Stimulated activated effector memory CD8-positive, alpha-beta T cell treated with anti-CD3 and anti-CD28 coated beads, Interleukin-12 subunit alpha, Interleukin-12 subunit beta, amount 100 ng/mL, for 72 hours (primary cell): ENCODE results near the gene FLOT2.
"Not testable (repeated sequence)": the region's sequence is repeated elsewhere in the genome, so short reads cannot be mapped to it uniquely, and the experiment has no call there.

ENCODE experiments used
- ATAC-seq: fragments of 150-1000 bp; cut with Tn5 transposase; 2 replicates; pipeline ENCODE4 v1.10.0; 2021
- DNase-seq, 2 donors: peaks; one replicate each; pipeline ENCODE4 v3.0.0; 2021 to 2022; ENCODE audit warnings: low spot score in 2 of 2
- H3K27ac Mint-ChIP-seq: one replicate; pipeline ENCODE4 v1.8.0; 2022; ENCODE audit warnings: mild to moderate bottlenecking, mixed read lengths
- H3K36me3 Mint-ChIP-seq: one replicate; pipeline ENCODE4 v1.8.0; 2022; ENCODE audit warnings: mild to moderate bottlenecking, mixed read lengths
- H3K4me1 Mint-ChIP-seq: one replicate; pipeline ENCODE4 v1.8.0; 2022; ENCODE audit warnings: mixed read lengths
- H3K4me3 Mint-ChIP-seq: one replicate; pipeline ENCODE4 v1.8.0; 2022; ENCODE audit warnings: mild to moderate bottlenecking, mixed read lengths
- H3K9me3 Mint-ChIP-seq: one replicate; pipeline ENCODE4 v1.8.0; 2022; ENCODE audit warnings: mixed read lengths

FLOT2 gene

GRCh38 chr17:28893248-28894183 lies 4.0 kb downstream of the FLOT2 start:
- Mint-ChIP-seq H3K4me3 (peak overlapping the region; percentile 79), H3K36me3 (peaks cover 58% of the 10 kb centered on the region), H3K4me1 (peaks cover 63% of the 10 kb centered on the region), H3K27ac (peak overlapping the region; percentile 100)
- peak in 1 of 2 donors; percentile 67 for DNase-seq
- ATAC-seq, result peak; percentile 36
- H3K9me3 Mint-ChIP-seq, result not testable (repeated sequence)

- Mint-ChIP-seq H3K9me3 (no peaks in the 10 kb centered on the region), H3K36me3 (peaks cover 52% of the 10 kb centered on the region), H3K4me3 (peak overlapping the region; percentile 38), H3K4me1 (peaks cover 56% of the 10 kb centered on the region), H3K27ac (peak overlapping the region; percentile 100)
- no peak for DNase-seq
- ATAC-seq, result no peak
Observed at GRCh38 chr17:28892024-28892423, 5.5 kb downstream of the FLOT2 start.

GRCh38 chr17:28891201-28891600 lies 6.3 kb downstream of the FLOT2 start:
- peak overlapping the region; percentile 100 for H3K27ac Mint-ChIP-seq
- H3K4me1 Mint-ChIP-seq, result peaks cover 48% of the 10 kb centered on the region
- ATAC-seq (no peak), DNase-seq (no peak)
- peaks cover 56% of the 10 kb centered on the region for H3K36me3 Mint-ChIP-seq
- no peaks in the 10 kb centered on the region for H3K9me3 Mint-ChIP-seq
- H3K4me3 Mint-ChIP-seq, result peak overlapping the region; percentile 38

GRCh38 chr17:28889996-28890395 lies 7.5 kb downstream of the FLOT2 start:
- no peak overlapping the region for H3K4me3 Mint-ChIP-seq
- peaks cover 39% of the 10 kb centered on the region for H3K4me1 Mint-ChIP-seq
- H3K9me3 Mint-ChIP-seq, result no peaks in the 10 kb centered on the region
- DNase-seq, result no peak
- peaks cover 58% of the 10 kb centered on the region for H3K36me3 Mint-ChIP-seq
- ATAC-seq, result no peak
- H3K27ac Mint-ChIP-seq, result peak overlapping the region; percentile 100

- Mint-ChIP-seq H3K4me3 (no peak overlapping the region), H3K27ac (peak overlapping the region; percentile 61), H3K4me1 (peaks cover 35% of the 10 kb centered on the region), H3K36me3 (peaks cover 56% of the 10 kb centered on the region), H3K9me3 (no peaks in the 10 kb centered on the region)
- ATAC-seq (no peak), DNase-seq (no peak)
Observed at GRCh38 chr17:28888832-28889231, 8.7 kb downstream of the FLOT2 start.

GRCh38 chr17:28887871-28888471 lies 9.6 kb downstream of the FLOT2 start:
- H3K4me3 Mint-ChIP-seq, result no peak overlapping the region
- peaks cover 26% of the 10 kb centered on the region for H3K4me1 Mint-ChIP-seq
- no peak for DNase-seq

GRCh38 chr17:28885951-28886350 lies 11.6 kb downstream of the FLOT2 start:
- ATAC-seq, result no peak
- DNase-seq, result no peak
- H3K4me3 Mint-ChIP-seq, result no peak overlapping the region
- peak overlapping the region; percentile 52 for H3K27ac Mint-ChIP-seq
- peaks cover 10% of the 10 kb centered on the region for H3K4me1 Mint-ChIP-seq
- H3K9me3 Mint-ChIP-seq, result no peaks in the 10 kb centered on the region
- H3K36me3 Mint-ChIP-seq, result peaks cover 53% of the 10 kb centered on the region

More at GRCh38 chr17:28887871-28888471, 9.6 kb downstream of the FLOT2 start:
- Mint-ChIP-seq H3K36me3 (peaks cover 53% of the 10 kb centered on the region), H3K27ac (peak overlapping the region; percentile 61), H3K9me3 (no peaks in the 10 kb centered on the region)
- ATAC-seq, result no peak

GRCh38 chr17:28885363-28885762 lies 12.2 kb downstream of the FLOT2 start:
- no peaks in the 10 kb centered on the region for H3K9me3 Mint-ChIP-seq
- ATAC-seq (no peak), DNase-seq (no peak)
- peak overlapping the region; percentile 52 for H3K27ac Mint-ChIP-seq
- peaks cover 6% of the 10 kb centered on the region for H3K4me1 Mint-ChIP-seq
- H3K4me3 Mint-ChIP-seq, result no peak overlapping the region
- H3K36me3 Mint-ChIP-seq, result peaks cover 55% of the 10 kb centered on the region

- no peak for DNase-seq
- Mint-ChIP-seq H3K4me3 (no peak overlapping the region), H3K4me1 (no peaks in the 10 kb centered on the region), H3K36me3 (peaks cover 67% of the 10 kb centered on the region), H3K9me3 (no peaks in the 10 kb centered on the region), H3K27ac (no peak overlapping the region)
- no peak for ATAC-seq
Observed at GRCh38 chr17:28883967-28884702, 13.4 kb downstream of the FLOT2 start.

- Mint-ChIP-seq H3K4me1 (peaks cover 10% of the 10 kb centered on the region), H3K9me3 (no peaks in the 10 kb centered on the region), H3K27ac (no peak overlapping the region), H3K4me3 (no peak overlapping the region), H3K36me3 (peaks cover 67% of the 10 kb centered on the region)
- no peak for ATAC-seq
- DNase-seq, result no peak
Observed at GRCh38 chr17:28882154-28882895, 15.2 kb downstream of the FLOT2 start.

GRCh38 chr17:28881533-28882056 lies 15.9 kb downstream of the FLOT2 start:
- peaks cover 61% of the 10 kb centered on the region for H3K36me3 Mint-ChIP-seq
- ATAC-seq (no peak), DNase-seq (no peak)
- H3K27ac Mint-ChIP-seq, result no peak overlapping the region
- no peak overlapping the region for H3K4me3 Mint-ChIP-seq
- peaks cover 17% of the 10 kb centered on the region for H3K4me1 Mint-ChIP-seq
- H3K9me3 Mint-ChIP-seq, result no peaks in the 10 kb centered on the region

GRCh38 chr17:28880572-28880945 lies 17.0 kb downstream of the FLOT2 start:
- peaks cover 56% of the 10 kb centered on the region for H3K36me3 Mint-ChIP-seq
- H3K27ac Mint-ChIP-seq, result peak overlapping the region; percentile 16
- ATAC-seq, result no peak
- no peak for DNase-seq
- H3K4me3 Mint-ChIP-seq, result no peak overlapping the region
- no peaks in the 10 kb centered on the region for H3K9me3 Mint-ChIP-seq
- peaks cover 28% of the 10 kb centered on the region for H3K4me1 Mint-ChIP-seq

- Mint-ChIP-seq H3K9me3 (no peaks in the 10 kb centered on the region), H3K4me1 (peaks cover 32% of the 10 kb centered on the region), H3K4me3 (no peak overlapping the region), H3K36me3 (peaks cover 51% of the 10 kb centered on the region), H3K27ac (peak overlapping the region; percentile 16)
- ATAC-seq, result no peak
- DNase-seq, result no peak
Observed at GRCh38 chr17:28879886-28880571, 17.5 kb downstream of the FLOT2 start.

GRCh38 chr17:28878981-28879380 lies 18.6 kb downstream of the FLOT2 start:
- Mint-ChIP-seq H3K27ac (no peak overlapping the region), H3K36me3 (peaks cover 47% of the 10 kb centered on the region), H3K9me3 (no peaks in the 10 kb centered on the region), H3K4me3 (no peak overlapping the region), H3K4me1 (peaks cover 32% of the 10 kb centered on the region)
- ATAC-seq (no peak), DNase-seq (no peak)
